Measurements from ENCODE around the gene AGK. TPM values are rescaled to one million over a fixed set of nuclear protein-coding genes. Genes with fewer than 3 reads are reported as not detected.

AGK gene
- total RNA-seq, 1 donor from 2014 or later, result 31.9 TPM

GRCh38 chr7:141541375-141541774 lies 9.8 kb upstream of the AGK start:
- Mint-ChIP-seq H3K36me3 (no peaks in the 10 kb centered on the region), H3K9me3 (no peaks in the 10 kb centered on the region), H3K4me3 (no peak overlapping the region), H3K27me3 (peaks cover 4% of the 10 kb centered on the region), H3K4me1 (ENCODE audit: unreplicated experiment) (no peaks in the 10 kb centered on the region), H3K27ac (no peak overlapping the region)
- TF ChIP-seq CTCF (conservative IDR thresholded peaks at IDR 0.05), result no peak
- no peak for DNase-seq (ENCODE audit: extremely low spot score, unreplicated experiment)

- H3K4me1 Mint-ChIP-seq (ENCODE audit: unreplicated experiment), result no peaks in the 10 kb centered on the region
- no peak for TF ChIP-seq CTCF (conservative IDR thresholded peaks at IDR 0.05)
- peaks cover 4% of the 10 kb centered on the region for H3K27me3 Mint-ChIP-seq
- DNase-seq (ENCODE audit: extremely low spot score, unreplicated experiment), result no peak
- no peak overlapping the region for H3K4me3 Mint-ChIP-seq
- no peaks in the 10 kb centered on the region for H3K36me3 Mint-ChIP-seq
- H3K27ac Mint-ChIP-seq, result no peak overlapping the region
- no peaks in the 10 kb centered on the region for H3K9me3 Mint-ChIP-seq
Measured at GRCh38 chr7:141544831-141545230, 6.4 kb upstream of the AGK start.

- Mint-ChIP-seq H3K9me3 (no peaks in the 10 kb centered on the region), H3K4me3 (peak overlapping the region; percentile 61), H3K4me1 (ENCODE audit: unreplicated experiment) (peaks cover 20% of the 10 kb centered on the region), H3K36me3 (no peaks in the 10 kb centered on the region), H3K27me3 (no peaks in the 10 kb centered on the region), H3K27ac (no peak overlapping the region)
- DNase-seq (ENCODE audit: extremely low spot score, unreplicated experiment), result no peak
- no peak for TF ChIP-seq CTCF (conservative IDR thresholded peaks at IDR 0.05)
Measured at GRCh38 chr7:141549582-141549981, 1.6 kb upstream of the AGK start.

GRCh38 chr7:141550386-141551093 lies 670 bp upstream of the AGK start:
- TF ChIP-seq CTCF (conservative IDR thresholded peaks at IDR 0.05), result no peak
- Mint-ChIP-seq H3K36me3 (peaks cover 5% of the 10 kb centered on the region), H3K4me3 (peak overlapping the region; percentile 92), H3K27ac (peak overlapping the region; percentile 63), H3K9me3 (no peaks in the 10 kb centered on the region), H3K4me1 (ENCODE audit: unreplicated experiment) (peaks cover 20% of the 10 kb centered on the region), H3K27me3 (no peaks in the 10 kb centered on the region)
- DNase-seq (ENCODE audit: extremely low spot score, unreplicated experiment), result no peak

GRCh38 chr7:141551782-141552181 lies 572 bp downstream of the AGK start:
- H3K36me3 Mint-ChIP-seq, result peaks cover 10% of the 10 kb centered on the region
- no peak overlapping the region for H3K27ac Mint-ChIP-seq
- no peak for TF ChIP-seq CTCF (conservative IDR thresholded peaks at IDR 0.05)
- H3K27me3 Mint-ChIP-seq, result no peaks in the 10 kb centered on the region
- H3K9me3 Mint-ChIP-seq, result no peaks in the 10 kb centered on the region
- no peak for DNase-seq (ENCODE audit: extremely low spot score, unreplicated experiment)
- H3K4me3 Mint-ChIP-seq, result peak overlapping the region; percentile 92
- peaks cover 20% of the 10 kb centered on the region for H3K4me1 Mint-ChIP-seq (ENCODE audit: unreplicated experiment)

Measured in type B pancreatic cell (in vitro differentiated cells).